HPDE6-E6E7 (cell line): Measurements from ENCODE around the gene ADAMTS2.

Source experiments
- DNase-seq: peaks from one replicate; pipeline ENCODE4 v3.0.0; 2011; ENCODE audit warnings: missing footprints; ENCODE audit errors: extremely low spot score

ADAMTS2 gene

DNA sequence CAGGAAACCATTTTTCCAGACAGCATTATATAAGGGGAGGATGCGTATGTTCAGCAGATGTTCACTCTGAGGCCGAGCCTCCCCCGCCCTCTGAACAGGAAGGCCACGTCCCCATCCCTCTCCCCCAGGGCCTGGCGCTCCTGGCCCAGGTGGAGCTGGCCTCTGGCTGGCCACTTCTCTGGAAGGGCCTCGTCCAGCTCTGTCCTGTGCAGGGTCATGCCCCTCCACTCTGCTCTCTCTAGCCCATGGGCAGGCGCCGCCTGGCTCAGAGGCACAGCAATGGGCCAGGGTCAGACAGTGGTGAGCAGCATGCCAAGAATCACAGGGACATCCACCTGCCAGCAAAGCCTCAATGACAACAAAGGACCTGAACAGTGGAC lies 34.2 kb downstream of the ADAMTS2 start:
- no peak for DNase-seq

DNA sequence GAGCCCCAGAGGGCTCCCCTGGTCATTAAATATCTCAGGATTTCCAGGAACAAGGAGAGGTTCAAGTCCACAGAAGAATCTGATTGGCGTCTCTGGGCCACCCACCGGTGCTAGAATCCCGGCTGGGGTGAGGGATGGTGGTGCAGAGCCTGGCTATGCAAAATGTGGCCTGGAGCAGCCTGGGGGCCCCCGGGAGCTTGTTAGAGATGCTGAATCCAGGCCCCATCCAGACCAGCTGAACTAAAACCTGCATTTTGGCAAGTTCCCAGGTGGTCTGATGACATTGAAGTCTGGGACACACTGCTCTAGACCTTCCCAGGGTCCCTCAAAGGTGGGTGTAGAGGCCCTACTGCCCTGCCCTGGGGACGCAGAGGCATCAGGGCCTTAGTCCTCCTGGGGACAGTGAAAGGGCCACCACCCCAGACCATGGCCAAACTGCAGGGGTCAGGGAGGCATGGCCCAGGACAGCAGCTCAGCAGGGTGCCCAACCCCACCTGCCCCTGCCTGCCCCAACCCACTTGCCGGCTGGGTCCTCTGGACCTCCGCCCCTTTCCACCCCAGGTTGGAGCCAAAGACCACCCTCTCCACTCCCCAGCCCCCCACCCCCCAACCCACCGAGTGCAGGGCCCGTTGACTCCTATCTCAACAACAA lies 34.7 kb downstream of the ADAMTS2 start:
- DNase-seq, result no peak

DNA sequence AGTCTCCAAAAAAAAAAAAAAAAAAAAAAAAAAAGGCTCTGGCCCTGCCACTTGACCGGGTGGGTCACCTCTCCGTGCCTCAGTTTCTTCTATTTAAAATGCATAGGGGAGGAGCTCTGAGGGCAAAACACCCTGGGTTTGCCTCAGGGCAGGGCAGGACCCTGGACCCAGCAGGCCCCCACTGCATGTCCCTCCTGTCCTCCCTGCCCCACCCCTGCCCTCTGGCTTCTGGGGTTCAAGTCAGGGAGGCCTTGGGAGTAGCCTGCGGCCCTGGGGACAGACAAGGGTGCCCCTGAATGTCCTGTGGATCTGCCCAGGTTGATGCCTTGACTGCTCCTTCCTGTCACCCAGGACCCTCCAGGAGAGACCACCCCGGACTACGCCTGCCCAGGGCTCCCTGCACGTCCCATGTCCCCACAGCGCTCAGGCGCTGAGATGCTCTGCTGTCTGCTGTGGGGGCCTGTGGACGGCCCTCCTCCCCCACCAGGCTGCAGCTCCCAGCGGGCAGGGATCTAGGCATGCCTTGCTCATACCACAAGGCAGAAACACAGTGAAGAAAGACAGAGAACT lies 35.4 kb downstream of the ADAMTS2 start:
- DNase-seq, result no peak

DNA sequence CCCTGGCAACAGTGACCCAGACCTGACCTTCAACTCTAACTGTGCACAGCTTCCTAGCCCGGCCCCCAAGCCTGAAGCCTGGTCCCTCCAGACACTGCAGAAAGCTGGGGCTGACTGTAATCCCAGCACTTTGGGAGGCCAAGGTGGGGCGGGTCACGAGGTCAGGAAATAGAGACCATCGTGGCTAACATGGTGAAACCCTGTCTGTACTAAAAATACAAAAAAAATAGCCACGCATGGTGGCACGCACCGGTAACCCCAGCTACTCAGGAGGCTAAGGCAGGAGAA lies 35.9 kb downstream of the ADAMTS2 start:
- no peak for DNase-seq

DNA sequence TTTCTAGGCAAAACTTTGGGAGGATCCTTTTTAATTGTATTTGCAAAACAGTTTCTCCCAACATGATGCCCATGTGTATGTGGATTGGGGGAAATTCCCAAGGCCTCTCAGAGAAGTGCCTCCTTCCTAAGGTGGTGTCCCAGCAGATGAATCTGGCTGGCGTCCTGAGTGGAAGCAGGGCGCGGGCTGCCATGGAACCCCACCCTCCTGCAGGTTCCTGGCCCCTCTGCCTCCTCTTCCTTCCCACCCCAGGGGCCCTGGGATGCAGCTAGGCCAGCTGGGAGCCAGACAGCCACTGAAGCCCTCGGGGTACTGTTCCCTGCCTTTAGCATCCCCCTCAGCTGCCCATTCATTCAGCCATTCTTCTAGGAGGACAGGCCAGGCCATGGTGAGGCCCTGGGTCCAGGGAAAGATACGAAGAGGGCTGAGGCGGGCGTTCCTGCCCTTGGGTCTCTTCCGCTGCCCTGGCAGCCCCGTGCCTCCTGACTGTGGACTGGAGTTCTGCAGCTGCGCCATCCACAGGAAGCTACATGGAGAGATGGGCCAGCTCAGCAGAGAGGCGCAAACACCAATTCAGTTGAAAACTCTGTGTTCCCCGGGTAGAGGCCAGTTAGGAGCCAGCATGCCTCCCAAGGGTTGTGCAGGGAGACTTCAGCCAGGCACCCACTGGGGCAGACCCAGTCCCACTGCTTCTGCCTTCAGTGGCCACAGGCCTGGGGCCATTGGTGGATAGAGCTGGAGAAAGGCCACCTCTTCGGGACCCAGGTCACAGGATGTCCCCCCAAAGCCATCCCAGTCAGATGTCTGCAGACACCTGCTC lies 36.5 kb downstream of the ADAMTS2 start:
- no peak for DNase-seq

DNA sequence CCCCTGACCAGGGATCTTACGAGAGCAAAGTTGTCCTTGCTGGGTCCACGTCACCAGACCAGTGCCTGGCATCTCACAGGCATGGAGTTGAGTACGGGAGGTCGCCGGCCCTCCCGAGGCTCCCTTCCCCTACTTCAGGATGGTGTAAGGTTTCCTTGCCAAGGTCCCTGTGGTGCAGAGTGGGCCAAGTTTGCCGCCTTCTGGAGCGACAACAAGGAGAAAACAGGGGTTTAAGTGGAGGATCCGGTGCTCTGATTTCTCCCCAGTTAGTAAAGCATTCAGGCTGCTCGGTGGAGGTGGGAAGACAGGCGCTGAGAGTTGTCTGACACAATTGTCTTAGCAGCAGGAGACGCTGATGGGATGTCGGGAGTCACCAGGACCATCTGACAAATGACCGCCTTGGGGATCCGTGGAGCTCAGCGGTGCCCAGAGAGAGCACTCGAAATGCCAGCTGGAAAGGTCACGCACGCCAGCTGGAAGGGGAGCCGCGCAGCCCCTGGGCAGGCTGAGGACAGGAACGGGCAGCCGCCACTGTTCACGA lies 37.3 kb downstream of the ADAMTS2 start:
- no peak for DNase-seq

DNA sequence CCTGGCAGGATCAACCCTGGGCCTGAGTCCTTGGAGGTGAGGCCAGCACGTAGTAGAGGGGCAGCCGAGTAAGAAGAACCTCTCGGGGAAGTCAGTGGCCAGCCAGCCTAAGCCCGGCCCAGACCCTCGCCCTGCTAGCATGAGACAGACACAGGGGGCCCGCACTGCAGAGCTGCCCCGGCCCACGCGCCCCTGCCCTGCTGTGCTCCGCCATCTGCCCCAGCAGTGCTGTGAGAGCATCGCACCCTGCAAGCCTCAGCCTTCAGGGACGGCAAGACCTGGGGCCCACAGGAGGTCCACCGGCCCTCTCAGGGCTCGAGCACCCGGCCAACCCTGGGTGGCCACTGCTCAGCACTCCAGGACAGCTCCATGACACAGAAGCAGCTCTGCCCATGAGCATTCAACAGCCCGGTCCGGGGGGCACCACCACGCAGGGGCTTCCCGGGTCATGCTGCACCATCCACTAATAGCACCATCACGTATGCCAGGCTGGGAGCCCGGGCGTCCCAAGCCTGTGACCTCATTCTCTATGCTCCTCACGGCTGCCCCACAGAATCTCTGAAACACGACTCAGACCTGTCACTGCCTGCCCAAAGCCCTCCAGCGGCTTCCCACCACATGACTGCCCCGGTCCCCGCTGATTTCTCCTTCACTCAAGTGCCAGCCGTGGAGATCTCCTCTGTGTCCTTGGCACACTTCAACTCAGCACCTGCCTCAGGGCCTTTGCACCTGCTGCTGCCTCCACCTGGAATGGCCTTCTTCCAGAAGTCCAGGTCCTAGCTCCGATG lies 38.1 kb downstream of the ADAMTS2 start:
- no peak for DNase-seq

DNA sequence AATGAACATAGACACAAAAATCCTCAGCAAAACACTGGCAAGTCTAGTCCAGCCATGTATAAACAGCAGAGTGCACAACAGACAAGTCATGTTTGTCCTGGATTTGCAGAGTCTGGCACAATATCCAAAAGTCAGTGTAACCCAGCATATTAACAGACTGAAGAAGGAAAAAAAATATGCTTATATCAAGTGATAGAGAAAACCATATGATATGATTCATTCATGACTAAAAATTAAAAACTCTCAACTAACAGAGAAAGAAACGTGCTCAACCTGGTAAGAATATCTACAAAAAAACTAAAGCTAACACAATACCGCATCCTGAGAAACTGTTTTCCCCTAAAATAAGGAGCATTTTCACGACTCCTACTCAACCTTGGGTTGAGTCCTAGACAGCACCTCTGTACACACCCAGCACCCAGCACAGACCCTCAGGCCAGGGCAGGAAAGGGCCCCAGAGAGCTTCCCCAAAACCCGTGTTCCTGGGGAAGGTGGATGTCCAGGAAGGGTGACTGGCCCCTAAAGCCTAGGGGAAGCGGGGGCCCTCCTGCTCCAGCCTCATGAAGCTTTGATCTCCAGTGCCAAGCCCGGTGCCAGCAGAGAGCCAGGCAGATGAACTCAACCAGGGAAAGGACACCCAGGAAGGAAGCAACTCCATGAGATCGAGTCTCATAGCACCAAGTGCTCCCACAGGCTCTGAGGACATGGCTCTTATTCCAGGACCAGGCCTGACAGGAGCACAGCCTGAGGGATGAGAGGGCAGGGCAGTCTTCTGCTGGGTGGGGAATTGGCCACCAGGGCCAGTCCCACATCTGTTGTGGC lies 38.9 kb downstream of the ADAMTS2 start:
- DNase-seq, result no peak

DNA sequence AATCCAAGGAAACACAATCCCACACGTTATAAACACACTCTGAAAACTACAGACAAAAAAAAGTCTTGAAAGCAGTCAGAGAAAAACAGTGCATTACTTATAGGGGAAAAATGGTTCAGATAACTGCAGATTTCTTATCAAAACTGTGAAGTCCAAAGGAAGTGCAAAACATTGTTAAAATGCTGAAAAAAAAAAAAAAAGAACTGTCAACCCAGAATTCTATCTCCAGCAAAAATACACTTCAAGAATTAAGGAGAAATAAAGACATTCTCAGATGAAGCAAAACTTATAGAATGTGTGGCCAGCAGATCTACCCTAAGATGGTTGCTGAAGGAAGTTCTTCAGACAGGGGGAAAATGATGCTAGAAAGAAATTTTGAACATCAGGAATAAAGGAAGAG lies 40.4 kb downstream of the ADAMTS2 start:
- DNase-seq, result no peak

DNA sequence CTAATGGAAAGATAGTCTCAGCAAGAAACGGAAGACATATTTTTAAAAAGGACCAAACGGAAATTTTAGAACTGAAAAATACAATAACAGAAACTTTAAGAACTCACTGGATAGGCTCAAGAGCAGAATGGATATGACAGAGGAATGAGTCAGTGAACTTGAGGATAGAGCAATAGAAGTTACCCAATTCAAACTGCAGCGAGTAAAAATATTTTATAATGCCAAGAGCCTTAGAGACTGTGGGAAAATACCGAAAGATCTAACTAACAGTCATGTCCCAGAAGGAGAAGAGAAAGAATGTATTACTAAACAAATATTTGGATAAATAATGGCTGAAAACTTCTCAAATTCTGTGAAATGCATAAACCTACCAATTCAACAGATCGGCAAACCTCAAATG lies 40.8 kb downstream of the ADAMTS2 start:
- no peak for DNase-seq

DNA sequence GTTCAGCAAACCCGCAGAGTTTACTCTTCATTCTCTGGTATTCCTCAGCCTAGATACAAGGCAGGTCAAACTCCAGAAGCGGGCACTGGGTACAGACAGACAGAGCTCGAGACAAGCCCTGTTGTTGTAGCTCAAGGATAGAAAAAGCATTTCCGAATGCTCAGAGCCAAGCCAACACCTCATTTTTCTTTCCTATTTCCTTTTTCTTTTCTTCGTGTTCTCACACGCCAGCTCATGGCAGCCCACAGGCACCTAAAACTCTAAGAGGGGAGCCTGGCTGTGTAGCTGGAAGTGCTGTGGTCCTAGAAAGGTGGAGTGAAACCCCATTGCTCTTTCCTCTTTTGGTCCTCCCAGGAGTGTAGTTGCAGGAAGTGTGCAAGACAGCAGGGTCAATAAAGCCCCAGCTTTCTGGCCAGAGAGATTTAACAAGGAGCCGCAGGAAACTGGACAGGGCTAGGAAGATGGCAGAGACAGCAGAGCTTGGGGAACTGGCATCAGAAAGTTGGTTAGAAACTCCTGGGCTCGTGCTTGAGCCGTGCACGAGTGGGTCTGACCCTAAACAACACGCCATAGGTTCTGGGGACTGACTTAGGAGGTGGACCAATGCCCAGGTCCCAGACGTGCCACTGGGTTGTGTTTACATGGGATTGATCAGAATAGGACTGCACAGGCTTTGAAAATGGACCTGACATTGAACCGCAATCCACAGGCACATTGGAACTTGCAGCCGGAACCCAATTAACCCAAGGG lies 41.6 kb downstream of the ADAMTS2 start:
- DNase-seq, result no peak

DNA sequence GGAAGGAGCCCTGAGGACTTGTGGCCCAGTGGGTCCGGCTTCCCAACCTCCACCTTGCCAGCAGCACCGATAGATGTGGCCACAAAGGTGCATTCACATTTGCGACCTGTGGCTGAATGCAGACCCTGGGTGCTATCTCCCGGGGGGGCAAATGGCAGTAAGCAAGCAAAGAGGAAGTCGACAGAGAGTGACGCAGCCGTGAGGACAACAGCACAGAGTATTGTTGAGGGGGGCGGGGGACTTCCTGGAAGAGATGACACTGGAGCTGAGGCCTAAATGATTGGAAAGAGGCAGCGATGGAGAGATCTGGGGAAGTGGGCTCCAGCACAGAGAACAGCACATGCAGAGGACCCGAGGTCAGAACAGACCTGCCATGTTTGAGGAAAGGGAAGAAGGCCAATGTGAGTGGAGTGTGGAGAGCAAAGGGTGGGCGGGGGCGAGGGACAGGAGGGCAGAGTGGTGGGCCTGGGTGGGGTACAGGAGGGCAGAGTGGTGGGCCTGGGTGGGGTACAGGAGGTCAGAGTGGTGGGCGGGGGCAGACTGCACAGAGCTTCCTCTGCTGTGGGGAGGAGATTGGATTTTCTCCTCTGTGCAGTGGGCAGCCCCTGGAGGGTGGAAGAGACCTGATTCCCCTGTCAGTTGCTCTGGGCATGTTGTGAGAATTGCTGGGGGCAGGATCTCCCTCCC lies 42.6 kb downstream of the ADAMTS2 start:
- DNase-seq, result no peak

DNA sequence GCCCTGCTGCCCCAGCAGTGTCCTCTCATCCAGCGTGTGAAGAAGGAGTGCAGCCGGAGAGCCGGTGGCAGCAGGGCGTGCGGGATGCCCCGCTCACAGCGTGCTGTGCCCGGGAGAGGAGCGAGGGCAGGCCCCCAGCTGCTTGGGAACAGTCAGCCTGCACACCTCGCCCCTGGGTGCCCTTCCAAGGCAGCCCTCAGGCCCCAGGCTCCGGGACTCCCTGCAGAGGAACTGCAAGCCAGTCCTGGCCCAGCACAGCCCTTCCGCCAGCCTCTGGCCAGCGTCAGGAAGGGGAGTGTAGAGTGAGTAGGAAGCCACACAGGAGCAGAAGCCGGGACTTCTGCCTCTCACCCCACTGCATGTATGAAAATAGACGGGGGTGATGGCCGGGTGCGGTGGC lies 43.5 kb downstream of the ADAMTS2 start:
- no peak for DNase-seq

DNA sequence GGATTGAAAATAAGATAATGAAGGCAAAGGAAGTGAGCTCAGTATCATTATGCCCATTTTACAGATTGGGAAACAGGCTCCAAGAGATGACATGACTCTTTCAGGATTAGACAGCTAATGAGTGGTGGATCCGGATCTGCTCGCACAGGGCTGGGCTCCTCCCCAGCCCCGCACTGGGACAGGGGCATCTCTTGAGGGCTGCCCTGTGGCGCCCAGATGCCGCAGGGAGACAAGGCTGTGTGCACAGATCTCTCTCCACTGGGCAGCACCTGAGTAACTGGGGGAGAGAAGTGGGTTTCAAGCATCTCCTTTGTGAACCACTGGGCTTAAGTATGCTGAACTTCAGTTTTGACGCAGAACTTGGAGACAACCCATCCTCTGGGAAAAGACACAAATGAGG lies 43.9 kb downstream of the ADAMTS2 start:
- no peak for DNase-seq

DNA sequence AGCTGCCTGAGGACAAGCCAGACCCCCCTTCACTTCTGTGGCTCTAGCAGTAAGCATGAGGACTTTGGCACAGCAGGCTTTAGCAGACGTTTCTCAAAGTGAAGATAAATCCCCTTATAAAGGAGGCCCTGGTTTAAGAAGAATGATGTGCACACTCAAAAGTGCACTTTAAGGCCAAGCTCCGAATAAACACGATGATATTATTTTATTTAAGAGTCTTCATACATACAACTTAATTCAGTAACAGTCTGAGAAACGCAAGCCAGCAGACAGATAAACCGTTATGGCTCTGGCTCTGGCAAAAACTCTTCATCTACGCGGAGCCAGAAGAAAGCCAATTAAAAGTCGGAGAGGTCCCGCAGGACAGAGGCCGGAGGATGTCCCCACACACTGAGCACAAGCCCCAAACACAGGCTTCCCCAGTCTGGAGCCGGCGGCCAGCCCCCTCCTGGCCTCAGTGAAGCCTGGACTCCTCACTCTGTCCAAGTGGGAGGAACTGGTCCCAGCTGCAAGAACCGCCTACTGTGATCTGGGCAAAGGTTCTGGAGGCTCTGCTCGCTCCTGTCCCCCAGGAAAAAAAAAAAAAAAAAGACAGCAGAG lies 44.6 kb downstream of the ADAMTS2 start:
- no peak for DNase-seq

DNA sequence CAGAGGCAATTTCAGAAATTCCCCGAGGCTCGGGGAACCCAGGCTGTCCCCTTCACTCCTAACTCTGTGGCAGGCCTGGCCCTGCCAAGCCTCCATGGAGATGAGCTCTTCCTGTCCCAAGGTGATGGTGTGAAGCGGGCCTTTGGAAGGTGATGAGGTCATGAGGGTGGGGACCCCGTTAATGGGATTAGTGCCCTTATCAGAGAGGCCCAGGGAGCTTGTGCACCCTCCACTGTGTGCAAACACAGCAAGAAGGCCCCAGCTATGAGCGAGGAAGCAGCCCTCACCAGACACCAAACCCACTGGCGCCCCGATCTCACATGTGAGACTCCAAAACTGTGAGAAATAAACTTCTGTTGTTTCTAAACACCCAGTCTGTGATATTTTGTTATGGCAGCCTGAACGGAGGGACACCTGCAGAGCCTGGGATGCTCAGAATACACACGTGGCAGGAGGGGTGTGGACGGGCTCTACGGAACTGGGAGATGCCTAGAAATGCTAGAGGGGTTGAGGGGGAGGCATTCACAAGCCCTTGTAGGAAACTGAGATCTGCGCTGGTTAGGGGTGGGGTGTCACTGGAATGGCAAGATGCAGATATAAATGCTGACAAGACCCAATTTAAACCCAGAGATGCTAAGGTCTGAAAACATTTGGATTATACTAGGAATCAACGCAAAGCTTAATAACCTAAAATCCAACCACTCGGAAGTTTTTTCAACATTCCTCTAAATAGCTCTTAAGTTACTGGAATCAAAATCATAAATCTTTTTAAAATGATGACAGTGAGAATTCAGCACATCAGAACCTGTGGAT lies 46.9 kb downstream of the ADAMTS2 start:
- no peak for DNase-seq

DNA sequence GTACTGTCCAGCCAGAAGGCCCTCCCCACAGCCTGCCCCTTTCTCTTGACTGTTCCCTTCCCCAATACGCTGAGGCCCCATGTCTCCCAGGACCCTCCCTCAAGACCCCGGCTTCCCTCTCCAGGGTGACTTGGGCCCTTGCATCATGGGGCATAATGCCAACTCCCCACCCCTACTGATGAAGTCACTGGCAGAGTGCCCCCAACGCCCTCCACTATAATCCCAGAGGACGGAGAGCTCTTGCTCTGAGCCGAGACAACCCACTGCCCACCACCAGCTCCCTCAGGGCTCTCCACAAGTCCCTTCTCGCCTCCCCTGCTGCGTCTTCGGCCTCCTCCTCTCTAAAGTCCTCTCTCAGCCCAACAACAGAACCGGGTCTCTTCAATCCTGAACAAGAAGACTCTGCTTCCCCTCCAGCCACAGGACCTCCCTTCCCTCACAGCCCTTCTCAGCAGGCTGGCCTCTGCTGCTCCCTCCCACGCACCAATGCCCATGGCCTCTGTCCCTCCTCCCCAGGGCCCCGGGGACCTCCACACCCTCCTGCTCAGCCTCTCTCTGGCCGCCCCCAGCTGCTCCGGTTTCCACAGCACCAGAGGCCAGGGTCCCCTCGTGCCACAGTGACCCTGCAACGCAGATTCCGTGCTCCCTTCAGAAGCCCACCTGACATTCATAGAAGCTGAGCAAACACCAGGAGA lies 47.6 kb downstream of the ADAMTS2 start:
- no peak for DNase-seq

DNA sequence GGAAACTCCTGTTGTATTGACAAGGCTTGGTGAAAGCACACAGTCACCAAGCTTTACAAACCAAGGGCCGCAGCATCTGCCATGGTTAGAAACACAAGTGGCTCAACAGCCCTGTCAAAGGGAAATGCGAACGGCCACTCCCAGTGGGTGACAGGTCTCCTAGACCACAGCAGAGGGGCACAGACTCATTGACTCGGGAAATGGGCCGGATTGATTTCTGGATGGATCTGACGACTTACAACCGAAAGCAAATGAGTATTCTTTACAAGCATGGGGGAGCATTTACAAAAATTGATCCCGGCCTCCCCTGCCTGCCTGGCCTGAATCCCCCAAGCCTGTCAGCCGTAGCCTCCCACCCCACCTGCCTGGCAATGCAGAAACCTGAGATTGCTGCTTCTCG lies 48.2 kb downstream of the ADAMTS2 start:
- no peak for DNase-seq
